NCI-H1436 (cell line): Measurements from ENCODE around the gene ARPC1A.

ENCODE experiments used
- DNase-seq: peaks from one replicate; lab custom pipeline; 2025; lab: John Stamatoyannopoulos, UW

Gene ARPC1A

GRCh38 chr7:99390941-99391602, 65.4 kb downstream of the ARPC1A start:
- no peak for DNase-seq

- no peak for DNase-seq
Measured at GRCh38 chr7:99392046-99392445, 66.3 kb downstream of the ARPC1A start.

- peak; percentile 75 for DNase-seq
Measured at GRCh38 chr7:99392659-99393354, 67.1 kb downstream of the ARPC1A start.

GRCh38 chr7:99393355-99394187, 67.9 kb downstream of the ARPC1A start:
- DNase-seq = no peak

GRCh38 chr7:99394188-99394502, 68.4 kb downstream of the ARPC1A start:
- no peak for DNase-seq

- no peak for DNase-seq
Measured at GRCh38 chr7:99395616-99396327, 70.1 kb downstream of the ARPC1A start.

GRCh38 chr7:99396418-99397296, 71.0 kb downstream of the ARPC1A start:
- DNase-seq = no peak

- DNase-seq = no peak
Measured at GRCh38 chr7:99397297-99397983, 71.7 kb downstream of the ARPC1A start.

GRCh38 chr7:99398891-99399445, 73.3 kb downstream of the ARPC1A start:
- DNase-seq = no peak

GRCh38 chr7:99399597-99399996, 73.9 kb downstream of the ARPC1A start:
- no peak for DNase-seq

- DNase-seq = no peak
Measured at GRCh38 chr7:99402854-99403253, 77.2 kb downstream of the ARPC1A start.

GRCh38 chr7:99403764-99404163, 78.1 kb downstream of the ARPC1A start:
- no peak for DNase-seq

GRCh38 chr7:99404235-99404976, 78.7 kb downstream of the ARPC1A start:
- DNase-seq = no peak

- no peak for DNase-seq
Measured at GRCh38 chr7:99404977-99405320, 79.3 kb downstream of the ARPC1A start.

GRCh38 chr7:99406557-99406956, 80.9 kb downstream of the ARPC1A start:
- DNase-seq = peak; percentile 82

- DNase-seq = peak; percentile 26
Measured at GRCh38 chr7:99407872-99408378, 82.2 kb downstream of the ARPC1A start.

- DNase-seq = peak; percentile 89
Measured at GRCh38 chr7:99408379-99409191, 82.9 kb downstream of the ARPC1A start, which contains the start of the genes BUD31 and PDAP1. Gene BUD31, plus strand, starts transcription at chr7:99408969. Its CDS starts 2,124 bp downstream, at chr7:99411093. Gene PDAP1, minus strand, starts transcription at chr7:99408597. Its CDS starts 49 bp downstream, at chr7:99408548.

GRCh38 chr7:99409192-99409572, 83.5 kb downstream of the ARPC1A start:
- DNase-seq = no peak

GRCh38 chr7:99409806-99410205, 84.1 kb downstream of the ARPC1A start:
- no peak for DNase-seq
